ENCODE data around the gene GABRG3.

The GABRG3 gene

GRCh38 chr15:27101982-27102381, 131.0 kb downstream of the GABRG3 start:
- no peak for DNase-seq (ENCODE audit: low spot score)

GRCh38 chr15:27111323-27111722, 140.3 kb downstream of the GABRG3 start:
- no peak for DNase-seq (ENCODE audit: low spot score)

GRCh38 chr15:27114473-27114872, 143.5 kb downstream of the GABRG3 start:
- DNase-seq (ENCODE audit: low spot score): no peak

GRCh38 chr15:27119695-27120266, 148.8 kb downstream of the GABRG3 start:
- no peak for DNase-seq (ENCODE audit: low spot score)

GRCh38 chr15:27121672-27122071, 150.7 kb downstream of the GABRG3 start:
- no peak for DNase-seq (ENCODE audit: low spot score)

GRCh38 chr15:27123291-27123690, 152.3 kb downstream of the GABRG3 start:
- DNase-seq (ENCODE audit: low spot score): no peak

GRCh38 chr15:27123808-27124207, 152.8 kb downstream of the GABRG3 start:
- no peak for DNase-seq (ENCODE audit: low spot score)

- DNase-seq (ENCODE audit: low spot score): no peak
These were observed 153.4 kb downstream of the GABRG3 start for GRCh38 chr15:27124287-27124871.

GRCh38 chr15:27125185-27125584, 154.2 kb downstream of the GABRG3 start:
- DNase-seq (ENCODE audit: low spot score): no peak

GRCh38 chr15:27126449-27126848, 155.5 kb downstream of the GABRG3 start:
- no peak for DNase-seq (ENCODE audit: low spot score)

- DNase-seq (ENCODE audit: low spot score): no peak
These were observed 157.0 kb downstream of the GABRG3 start for GRCh38 chr15:27127815-27128570.

GRCh38 chr15:27133249-27133648, 162.3 kb downstream of the GABRG3 start:
- no peak for DNase-seq (ENCODE audit: low spot score)

GRCh38 chr15:27134481-27134880, 163.5 kb downstream of the GABRG3 start:
- no peak for DNase-seq (ENCODE audit: low spot score)

- DNase-seq (ENCODE audit: low spot score): no peak
These were observed 164.2 kb downstream of the GABRG3 start for GRCh38 chr15:27135151-27135550.

- no peak for DNase-seq (ENCODE audit: low spot score)
These were observed 166.1 kb downstream of the GABRG3 start for GRCh38 chr15:27137127-27137526.

GRCh38 chr15:27165590-27165989, 194.6 kb downstream of the GABRG3 start:
- no peak for DNase-seq (ENCODE audit: low spot score)

- no peak for DNase-seq (ENCODE audit: low spot score)
These were observed 195.9 kb downstream of the GABRG3 start for GRCh38 chr15:27166917-27167316.

- DNase-seq (ENCODE audit: low spot score): no peak
These were observed 196.8 kb downstream of the GABRG3 start for GRCh38 chr15:27167738-27168137.

GRCh38 chr15:27170851-27171250, 199.9 kb downstream of the GABRG3 start:
- DNase-seq (ENCODE audit: low spot score): no peak

GRCh38 chr15:27172821-27173220, 201.8 kb downstream of the GABRG3 start:
- DNase-seq (ENCODE audit: low spot score): no peak

- no peak for DNase-seq (ENCODE audit: low spot score)
These were observed 204.6 kb downstream of the GABRG3 start for GRCh38 chr15:27175472-27176153.

GRCh38 chr15:27176785-27177406, 205.9 kb downstream of the GABRG3 start:
- no peak for DNase-seq (ENCODE audit: low spot score)

Measured in cerebellar cortex (tissue), 1 donor.